Measurements from ENCODE around the gene KCNN4. TPM values are rescaled to one million over a fixed set of nuclear protein-coding genes. Genes with fewer than 3 reads are reported as not detected.
A peak's percentile ranks its signal among the peaks of the same experiment; 100 is the strongest.

KCNN4 gene
- total RNA-seq, 3 donors from 2014 or later: 14.9 to 36.2 (median 36.1) TPM

DNA sequence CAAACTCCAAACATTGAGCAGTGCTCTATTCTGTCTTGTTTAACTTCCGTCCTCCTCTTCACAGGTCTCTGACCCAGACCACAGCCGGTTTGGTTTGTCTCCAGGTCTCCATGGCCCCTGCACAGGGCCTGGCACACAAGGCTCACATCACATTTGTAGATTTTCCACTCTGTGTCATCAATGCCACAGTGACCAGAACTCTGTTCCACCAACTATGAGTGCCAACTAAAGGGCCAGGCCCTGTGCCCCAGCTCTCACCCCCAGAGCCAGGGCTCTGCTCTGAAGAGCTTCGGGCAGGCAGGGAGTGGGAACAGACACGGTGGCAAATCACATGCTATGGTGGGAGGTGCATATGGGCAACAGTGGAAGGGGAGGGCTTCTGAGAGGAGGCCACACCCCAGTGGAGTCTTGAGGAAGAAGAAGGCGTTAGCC is 42.0 kb downstream of the KCNN4 start:
- ATAC-seq (peak; percentile 80), DNase-seq (peak; percentile 63 to 80 (median 70))
- Histone ChIP-seq H3K4me1 (ENCODE audit: low read depth) (peaks cover 23% of the 10 kb centered on the region), H3K9me3 (no peaks in the 10 kb centered on the region), H3K4me3 (no peak overlapping the region), H3K36me3 (ENCODE audit: low read depth) (peaks cover 5% of the 10 kb centered on the region)
- intact Hi-C loops (cut with DNase I, micrococcal nuclease): no loop called here
- TF ChIP-seq, protein P1, sequence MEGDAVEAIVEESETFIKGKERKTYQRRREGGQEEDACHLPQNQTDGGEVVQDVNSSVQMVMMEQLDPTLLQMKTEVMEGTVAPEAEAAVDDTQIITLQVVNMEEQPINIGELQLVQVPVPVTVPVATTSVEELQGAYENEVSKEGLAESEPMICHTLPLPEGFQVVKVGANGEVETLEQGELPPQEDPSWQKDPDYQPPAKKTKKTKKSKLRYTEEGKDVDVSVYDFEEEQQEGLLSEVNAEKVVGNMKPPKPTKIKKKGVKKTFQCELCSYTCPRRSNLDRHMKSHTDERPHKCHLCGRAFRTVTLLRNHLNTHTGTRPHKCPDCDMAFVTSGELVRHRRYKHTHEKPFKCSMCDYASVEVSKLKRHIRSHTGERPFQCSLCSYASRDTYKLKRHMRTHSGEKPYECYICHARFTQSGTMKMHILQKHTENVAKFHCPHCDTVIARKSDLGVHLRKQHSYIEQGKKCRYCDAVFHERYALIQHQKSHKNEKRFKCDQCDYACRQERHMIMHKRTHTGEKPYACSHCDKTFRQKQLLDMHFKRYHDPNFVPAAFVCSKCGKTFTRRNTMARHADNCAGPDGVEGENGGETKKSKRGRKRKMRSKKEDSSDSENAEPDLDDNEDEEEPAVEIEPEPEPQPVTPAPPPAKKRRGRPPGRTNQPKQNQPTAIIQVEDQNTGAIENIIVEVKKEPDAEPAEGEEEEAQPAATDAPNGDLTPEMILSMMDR (IDR thresholded peaks at IDR 0.05): no peak

DNA sequence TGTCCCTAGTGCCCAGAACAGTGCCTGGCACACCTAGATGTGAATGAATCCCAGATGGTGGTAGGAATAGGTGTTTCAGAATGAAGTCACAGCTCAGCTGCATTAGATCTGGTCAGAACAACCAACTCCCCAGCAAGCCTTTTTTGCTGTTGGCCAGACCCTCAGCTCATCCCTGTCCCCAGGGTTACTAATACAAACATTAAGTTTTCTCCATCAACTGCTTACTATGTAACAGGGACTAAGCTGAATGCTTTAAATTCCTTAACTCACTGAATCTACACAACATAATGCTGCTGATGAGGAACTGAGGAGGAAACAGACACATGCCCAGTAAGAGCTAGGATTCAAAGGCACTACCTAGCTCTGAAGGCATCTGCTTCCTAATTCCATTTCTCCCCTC is 44.8 kb downstream of the KCNN4 start:
- ATAC-seq: no peak
- intact Hi-C loops (cut with DNase I, micrococcal nuclease): no loop called here

DNA sequence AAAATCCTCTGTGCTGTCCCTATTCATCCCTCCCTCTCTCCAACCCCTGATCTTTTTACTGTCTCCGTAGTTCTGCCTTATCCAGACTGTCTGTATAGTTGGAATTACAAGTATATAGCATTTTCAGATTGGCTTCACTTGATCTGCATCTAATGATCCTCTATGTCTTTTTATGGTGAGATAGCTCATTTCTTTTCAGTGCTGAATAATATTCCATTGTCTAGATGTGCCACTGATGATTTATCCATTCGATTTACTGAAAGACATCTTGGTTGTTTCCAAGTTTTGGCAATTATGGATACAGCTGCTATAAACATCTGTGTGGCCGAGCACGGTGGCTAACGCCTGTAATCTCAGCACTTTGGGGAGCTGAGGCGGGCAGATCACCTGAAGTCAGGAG is 45.8 kb downstream of the KCNN4 start:
- peaks cover 15% of the 10 kb centered on the region for H3K4me1 ChIP-seq (ENCODE audit: low read depth)
- TF ChIP-seq, protein P1 (IDR thresholded peaks at IDR 0.05): no peak
- H3K36me3 ChIP-seq (ENCODE audit: low read depth): peaks cover 5% of the 10 kb centered on the region
- no peaks in the 10 kb centered on the region for H3K9me3 ChIP-seq
- intact Hi-C loops (cut with DNase I, micrococcal nuclease): no loop called here
- DNase-seq: no peak
- no peak overlapping the region for H3K4me3 ChIP-seq
- no peak for ATAC-seq

More for the DNA sequence above, 44.8 kb downstream of the KCNN4 start:
- Histone ChIP-seq H3K4me3 (no peak overlapping the region), H3K9me3 (no peaks in the 10 kb centered on the region), H3K36me3 (ENCODE audit: low read depth) (peaks cover 5% of the 10 kb centered on the region), H3K4me1 (ENCODE audit: low read depth) (peaks cover 22% of the 10 kb centered on the region)
- no peak for DNase-seq
- TF ChIP-seq, protein P1 (IDR thresholded peaks at IDR 0.05): no peak

DNA sequence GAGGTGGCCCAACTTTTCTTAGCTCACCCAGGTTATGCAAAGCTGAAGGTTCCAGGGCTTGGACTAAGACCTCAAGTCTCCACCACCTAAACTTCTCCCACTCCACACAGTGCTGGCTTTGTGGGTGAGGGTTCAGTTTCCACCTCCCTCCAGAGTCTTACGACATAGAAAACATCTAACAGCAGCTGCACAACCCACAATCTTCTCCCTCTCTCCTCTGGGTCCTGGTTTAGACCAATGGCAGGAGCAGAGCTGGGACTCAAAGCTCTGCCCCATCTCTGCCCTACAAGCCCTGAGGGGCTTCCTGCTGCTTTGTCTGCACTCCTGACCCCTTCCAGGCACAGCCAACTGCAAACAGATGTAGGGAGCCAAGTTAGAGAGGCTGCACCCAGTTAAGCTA is 48.9 kb downstream of the KCNN4 start:
- DNase-seq (no peak), ATAC-seq (no peak)
- Histone ChIP-seq H3K4me3 (no peak overlapping the region), H3K36me3 (ENCODE audit: low read depth) (no peaks in the 10 kb centered on the region), H3K4me1 (ENCODE audit: low read depth) (no peaks in the 10 kb centered on the region), H3K9me3 (no peaks in the 10 kb centered on the region)
- TF ChIP-seq, protein P1 (IDR thresholded peaks at IDR 0.05): no peak
- intact Hi-C loops (cut with DNase I, micrococcal nuclease): no loop called here

DNA sequence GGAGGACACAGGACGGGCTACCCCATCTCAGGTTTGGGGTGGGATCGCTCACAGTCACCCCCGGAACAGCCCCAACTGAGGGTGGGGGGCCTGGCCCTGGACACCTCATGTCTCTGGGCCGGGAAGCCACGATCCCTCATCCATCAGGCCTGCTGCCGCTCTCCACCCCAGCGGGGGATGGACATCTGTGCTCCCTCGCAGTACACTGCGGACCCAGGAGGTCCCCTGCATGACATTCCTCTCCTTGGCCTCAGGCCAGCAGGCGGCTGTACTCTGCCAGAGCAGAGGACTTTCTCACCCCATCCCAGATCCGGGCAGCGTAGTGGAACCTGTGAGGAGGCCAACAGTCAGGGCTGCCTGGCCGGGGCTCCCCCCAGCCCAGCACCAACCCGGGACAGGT is 49.4 kb downstream of the KCNN4 start:
- intact Hi-C loops (cut with DNase I, micrococcal nuclease): no loop called here
- no peaks in the 10 kb centered on the region for H3K36me3 ChIP-seq (ENCODE audit: low read depth)
- H3K9me3 ChIP-seq: no peaks in the 10 kb centered on the region
- ATAC-seq: no peak
- TF ChIP-seq, protein P1 (IDR thresholded peaks at IDR 0.05): no peak
- H3K4me1 ChIP-seq (ENCODE audit: low read depth): no peaks in the 10 kb centered on the region
- H3K4me3 ChIP-seq: no peak overlapping the region
- no peak for DNase-seq

DNA sequence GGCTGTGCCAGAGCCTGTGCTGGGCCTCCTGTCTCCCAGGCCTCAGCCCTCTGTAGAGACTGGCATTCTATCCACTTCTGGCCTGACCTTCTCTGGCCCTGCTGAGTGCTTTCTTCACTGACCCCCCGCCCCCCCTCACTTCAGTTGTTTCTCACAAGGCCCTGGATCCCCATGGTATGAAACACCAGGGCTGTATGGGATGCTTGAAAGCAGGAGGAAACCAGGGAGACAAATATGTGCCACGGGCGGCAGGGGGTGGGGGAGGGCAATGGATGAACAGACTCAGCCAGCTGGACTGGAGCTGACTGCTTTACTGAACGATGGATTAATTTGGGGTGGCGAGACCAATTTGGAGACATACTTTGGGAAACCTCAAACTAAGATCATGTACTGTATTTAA is 50.9 kb downstream of the KCNN4 start:
- Histone ChIP-seq H3K4me1 (ENCODE audit: low read depth) (no peaks in the 10 kb centered on the region), H3K9me3 (no peaks in the 10 kb centered on the region), H3K4me3 (no peak overlapping the region), H3K36me3 (ENCODE audit: low read depth) (no peaks in the 10 kb centered on the region)
- no peak for ATAC-seq
- no peak for DNase-seq
- TF ChIP-seq, protein P1 (IDR thresholded peaks at IDR 0.05): no peak
- intact Hi-C loops (cut with DNase I, micrococcal nuclease): no loop called here
